GM19351 (cell line): Measurements from ENCODE around the gene ACADVL.
"Not testable (repeated sequence)": the region's sequence is repeated elsewhere in the genome, so short reads cannot be mapped to it uniquely, and the experiment has no call there.

ENCODE experiments used
- ATAC-seq: cut with Tn5 transposase; IDR thresholded peaks from one replicate; pipeline ENCODE4 v1.9.1; 2021; ENCODE audit warnings: mild to moderate bottlenecking, moderate library complexity; ENCODE audit not compliant: unreplicated experiment

The ACADVL gene

DNA sequence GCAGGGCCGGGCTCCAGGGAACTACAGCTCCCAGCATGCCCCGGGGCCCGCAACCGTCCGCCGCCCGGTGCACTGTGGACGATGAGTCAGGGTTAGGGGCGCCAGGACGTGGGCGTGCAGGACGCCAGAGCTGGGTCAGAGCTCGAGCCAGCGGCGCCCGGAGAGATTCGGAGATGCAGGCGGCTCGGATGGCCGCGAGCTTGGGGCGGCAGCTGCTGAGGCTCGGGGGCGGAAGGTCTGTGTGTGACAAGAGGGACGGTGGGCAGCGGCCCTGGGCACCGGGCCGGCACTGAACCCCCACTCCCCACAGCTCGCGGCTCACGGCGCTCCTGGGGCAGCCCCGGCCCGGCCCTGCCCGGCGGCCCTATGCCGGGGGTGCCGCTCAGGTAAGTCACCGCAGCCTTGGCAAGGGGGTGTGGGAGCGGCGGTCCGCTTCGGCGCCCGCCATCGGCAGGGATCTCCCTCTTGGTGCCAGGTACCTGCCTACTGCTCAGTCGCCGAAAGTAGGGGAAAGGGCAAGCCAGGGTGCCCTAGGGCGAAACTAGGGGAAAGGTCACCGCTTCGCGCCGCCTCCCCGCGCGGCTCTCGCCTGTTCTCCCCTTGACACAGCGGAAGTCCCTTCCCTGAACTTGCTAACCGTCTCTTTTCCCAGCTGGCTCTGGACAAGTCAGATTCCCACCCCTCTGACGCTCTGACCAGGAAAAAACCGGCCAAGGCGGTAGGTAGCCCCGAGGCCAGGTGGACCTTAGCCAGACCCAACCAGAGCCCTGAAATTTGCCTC lies at the start of gene ACADVL, which contains the start of gene DLG4:
TSS of gene ACADVL (plus strand) at position 127 of the 781 bp plus-strand sequence. CDS start at position 174, 47 bp downstream.
TSS of gene DLG4 (minus strand) at position 25 of the 781 bp plus-strand sequence.
- ATAC-seq = peak; percentile 55

DNA sequence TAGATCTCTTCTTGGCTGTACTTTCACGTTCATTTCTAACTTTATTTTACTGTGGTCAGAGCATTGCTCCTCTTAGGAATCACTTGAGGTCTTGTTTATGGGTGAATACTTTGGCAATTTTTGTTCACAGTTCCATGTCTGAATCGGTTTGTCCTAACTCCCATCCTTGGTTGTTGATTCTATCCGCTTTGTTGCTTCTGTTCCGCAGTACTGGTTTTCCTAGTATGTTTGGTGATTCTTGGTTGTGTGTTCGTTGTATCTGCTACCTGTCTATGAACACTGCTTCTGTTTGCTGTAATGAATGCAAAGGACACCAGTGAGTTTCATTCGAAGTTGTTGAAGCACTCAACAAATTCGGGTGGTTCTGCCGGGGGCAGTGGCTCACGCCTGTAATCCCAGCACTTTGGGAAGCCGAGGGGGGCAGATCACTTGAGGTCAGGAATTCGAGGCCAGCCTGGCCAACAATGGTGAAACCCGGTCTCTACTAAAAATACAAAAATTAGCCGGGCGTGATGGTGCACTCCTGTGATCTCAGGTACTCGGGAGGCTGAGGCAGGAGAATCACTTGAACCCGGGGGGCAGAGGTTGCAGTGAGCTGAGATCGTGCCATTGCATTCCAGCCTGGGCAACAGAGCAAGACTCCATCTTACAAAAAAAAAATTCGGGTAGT lies 47.1 kb upstream of the ACADVL start:
- ATAC-seq = not testable (repeated sequence)

DNA sequence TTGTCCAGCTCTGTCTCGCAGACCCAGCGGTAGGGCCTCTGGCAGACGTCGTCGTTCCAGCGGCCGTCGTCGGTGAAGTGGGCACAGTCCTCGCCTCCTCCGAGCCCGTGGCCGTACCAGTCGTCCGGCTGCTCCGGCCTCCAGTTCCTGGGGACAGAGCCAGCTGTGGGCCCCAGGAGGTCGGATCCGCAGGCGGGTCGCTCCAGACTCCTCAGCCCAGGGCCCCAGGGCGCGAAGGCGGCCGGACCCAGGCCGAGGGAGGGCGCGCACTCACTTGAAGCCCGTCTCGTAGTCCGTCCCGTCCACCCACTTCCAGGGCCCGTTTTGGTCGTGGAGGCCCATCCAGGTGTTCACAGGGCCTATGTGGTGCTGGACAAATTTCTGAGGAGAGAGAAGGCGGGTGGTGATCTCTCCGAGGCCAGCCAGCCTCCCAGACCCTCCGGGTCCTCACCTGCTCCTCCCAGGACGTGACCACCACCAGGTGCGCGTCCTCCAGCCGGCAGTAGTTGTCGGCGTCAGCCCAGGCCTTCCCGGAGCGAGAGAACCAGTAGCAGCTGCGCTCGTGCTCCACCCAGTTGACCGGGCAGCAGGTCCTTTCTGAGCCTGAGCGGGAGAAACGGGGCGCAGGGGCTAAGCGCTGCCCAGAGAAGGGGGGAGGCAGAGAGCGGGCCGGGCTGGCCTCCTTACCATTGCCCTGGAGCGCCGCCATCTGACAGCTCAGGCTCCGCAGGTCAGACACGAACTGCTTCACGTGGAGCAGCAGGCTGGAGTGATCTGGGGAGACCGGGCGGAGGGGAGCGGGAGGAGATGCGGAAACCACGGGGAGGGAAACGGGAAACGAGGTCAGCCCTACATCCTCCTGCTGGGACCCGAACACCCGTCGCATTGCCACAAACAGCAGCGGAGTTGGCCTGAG lies 45.8 kb upstream of the ACADVL start:
- no peak for ATAC-seq

DNA sequence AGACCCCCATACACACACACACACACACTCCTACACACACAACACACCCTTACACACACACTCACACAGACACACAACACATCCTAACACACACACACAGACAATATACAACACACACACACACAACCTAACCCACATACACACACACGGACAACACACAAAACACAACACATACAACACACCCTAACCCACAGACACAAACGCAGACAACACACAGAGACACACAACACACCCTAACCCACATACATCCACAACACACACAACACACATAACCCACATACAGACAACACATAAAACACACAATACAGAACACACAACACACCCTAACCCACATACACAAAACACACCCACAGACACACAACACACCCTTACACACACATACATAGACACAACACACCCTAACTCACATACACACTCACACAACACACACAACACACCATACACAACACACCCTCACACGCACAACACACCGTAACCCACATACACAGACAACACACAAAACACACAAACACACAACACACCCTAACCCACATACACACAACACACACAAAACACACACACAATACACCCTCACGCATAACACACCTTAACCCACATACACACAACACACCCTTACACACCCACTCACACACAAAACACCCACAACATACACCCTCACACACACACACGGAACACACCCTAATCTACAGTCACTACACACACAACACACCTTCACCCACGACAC lies 45.0 kb upstream of the ACADVL start:
- ATAC-seq = no peak

DNA sequence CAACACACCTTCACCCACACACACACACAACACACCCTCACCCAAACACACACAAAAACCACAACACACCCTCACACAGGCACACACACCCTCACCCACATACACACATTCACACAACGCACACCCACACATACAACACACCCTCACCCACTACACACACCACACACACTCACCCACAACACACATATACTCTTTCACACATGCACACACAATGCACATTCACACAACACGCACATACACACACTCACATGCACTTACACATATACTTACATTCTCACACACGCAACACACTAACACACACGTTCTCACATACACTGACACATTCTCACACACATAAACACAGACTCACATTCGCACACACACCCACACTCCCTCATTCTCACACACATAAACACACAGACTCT lies 44.4 kb upstream of the ACADVL start:
- ATAC-seq = no peak

DNA sequence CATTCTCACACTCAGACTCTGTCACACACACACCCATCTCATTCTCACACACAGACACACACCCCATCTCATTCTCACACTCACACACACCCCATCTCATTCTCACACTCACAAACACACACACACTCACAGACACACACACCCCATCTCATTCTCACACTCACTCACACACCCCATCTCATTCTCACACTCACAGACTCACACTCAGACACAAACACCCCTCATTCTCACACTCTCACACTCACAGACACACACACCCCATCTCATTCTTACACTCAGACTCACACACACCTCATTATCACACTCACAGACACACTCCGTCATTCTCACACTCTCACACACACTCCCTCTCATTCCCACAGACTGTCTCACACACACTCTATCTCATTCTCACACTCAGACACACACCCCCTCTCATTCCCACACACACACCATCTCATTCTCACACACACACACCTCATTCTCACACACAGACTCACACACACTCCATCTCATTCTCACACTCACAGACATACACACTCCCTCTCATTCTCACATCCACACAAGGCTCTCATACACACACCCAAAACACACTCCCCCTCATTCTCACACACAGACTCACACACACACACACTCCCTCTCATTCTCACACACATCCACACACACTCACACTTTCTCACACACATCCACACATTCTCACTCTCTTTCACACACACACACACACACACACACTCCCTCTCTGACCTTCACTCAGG lies 43.5 kb upstream of the ACADVL start:
- ATAC-seq = no peak

DNA sequence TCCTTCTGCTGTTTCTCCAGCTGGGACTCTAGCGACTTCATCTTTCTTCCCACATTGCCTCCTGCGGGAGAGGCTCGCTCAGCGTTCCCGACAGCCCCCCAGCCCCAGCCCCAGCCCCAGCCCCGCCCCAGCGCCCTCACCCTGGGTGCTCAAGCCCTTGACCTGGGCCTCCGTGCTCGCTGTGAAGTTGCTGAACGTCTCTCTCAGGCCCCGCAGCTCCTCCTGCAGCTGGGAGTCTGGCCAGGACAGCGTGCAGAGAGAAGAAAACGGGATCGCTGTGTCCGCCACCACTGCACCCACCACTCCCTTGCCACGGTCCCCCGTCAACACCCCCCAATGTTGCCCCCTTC lies 42.9 kb upstream of the ACADVL start:
- no peak for ATAC-seq

DNA sequence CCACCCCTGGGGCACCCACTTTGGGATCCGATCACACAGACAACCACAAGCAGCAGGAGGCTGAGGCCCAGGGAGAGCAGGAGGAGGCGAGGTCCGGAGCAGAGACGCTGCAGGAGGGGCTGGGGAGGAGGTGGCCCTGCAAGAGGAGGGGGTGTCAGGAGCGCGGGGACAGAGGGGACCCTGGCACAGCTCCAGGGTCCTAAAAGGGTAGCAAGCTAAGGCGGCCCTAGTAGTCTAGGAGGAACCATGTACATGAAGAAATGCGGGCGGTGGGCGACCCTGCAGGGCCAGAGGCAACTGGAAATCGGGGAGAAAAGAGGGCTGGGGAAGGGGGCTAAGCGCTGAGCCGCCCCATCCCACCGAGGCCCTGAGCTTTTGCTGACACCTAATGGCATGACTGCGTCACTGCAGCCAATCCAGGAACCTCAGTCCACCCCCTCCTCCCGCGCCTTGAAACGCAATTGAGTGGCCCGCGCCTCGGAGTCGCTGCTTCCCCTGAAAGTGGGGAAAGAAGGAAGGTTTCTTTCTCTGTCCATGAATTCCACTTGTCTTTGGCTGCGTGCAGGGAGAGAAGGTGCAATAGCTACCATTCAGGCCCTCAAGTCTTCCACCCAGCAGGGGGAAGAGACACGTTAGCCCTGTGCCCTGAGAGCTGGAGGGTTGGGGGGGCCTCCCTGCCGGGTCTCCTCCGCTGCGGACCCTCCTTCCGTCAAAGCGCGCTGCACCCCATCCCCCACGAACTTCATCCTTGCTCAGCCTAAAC lies 42.4 kb upstream of the ACADVL start:
- ATAC-seq = no peak

DNA sequence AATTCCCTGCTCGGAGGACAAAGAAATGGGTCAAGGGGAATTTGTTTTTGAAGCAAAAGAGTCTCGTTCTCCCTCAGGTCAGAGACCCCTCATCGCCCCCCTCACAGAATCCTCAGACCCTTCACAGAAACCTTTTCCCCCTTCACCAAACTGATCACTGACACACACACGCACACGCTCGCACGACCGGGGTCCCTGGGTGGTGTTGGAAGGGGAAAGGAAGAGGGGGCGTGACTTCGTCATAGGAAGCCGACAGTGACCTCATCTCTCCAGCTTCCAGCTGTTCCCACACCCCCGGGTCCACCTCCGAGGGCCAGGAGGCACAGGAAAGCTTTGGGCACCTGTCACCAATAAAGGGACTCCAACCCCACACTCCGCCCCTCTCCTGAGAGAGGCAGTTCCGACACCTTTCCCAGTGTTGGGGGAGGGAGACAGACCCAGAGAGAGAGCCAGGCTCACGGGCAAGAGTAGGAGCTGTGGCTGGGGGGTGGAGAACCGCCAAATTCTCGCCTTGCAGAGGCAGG lies 41.7 kb upstream of the ACADVL start:
- ATAC-seq = no peak

DNA sequence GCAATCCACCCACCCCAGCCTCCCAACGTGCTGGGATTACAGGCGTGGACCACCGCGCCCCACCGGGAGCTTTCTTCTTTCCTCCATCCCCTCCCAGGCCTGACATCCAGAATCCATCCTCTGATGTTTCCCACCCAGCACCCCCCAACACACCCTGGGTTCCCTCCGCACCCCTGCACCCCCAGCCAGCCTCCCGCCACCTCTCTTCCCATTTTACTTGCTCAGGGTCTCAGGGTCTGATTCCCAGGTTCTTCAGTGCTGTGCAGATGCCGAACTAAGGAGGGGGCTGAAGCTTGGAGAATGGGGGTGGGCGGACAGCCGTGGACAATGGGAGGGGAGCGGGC lies 40.8 kb upstream of the ACADVL start:
- no peak for ATAC-seq

DNA sequence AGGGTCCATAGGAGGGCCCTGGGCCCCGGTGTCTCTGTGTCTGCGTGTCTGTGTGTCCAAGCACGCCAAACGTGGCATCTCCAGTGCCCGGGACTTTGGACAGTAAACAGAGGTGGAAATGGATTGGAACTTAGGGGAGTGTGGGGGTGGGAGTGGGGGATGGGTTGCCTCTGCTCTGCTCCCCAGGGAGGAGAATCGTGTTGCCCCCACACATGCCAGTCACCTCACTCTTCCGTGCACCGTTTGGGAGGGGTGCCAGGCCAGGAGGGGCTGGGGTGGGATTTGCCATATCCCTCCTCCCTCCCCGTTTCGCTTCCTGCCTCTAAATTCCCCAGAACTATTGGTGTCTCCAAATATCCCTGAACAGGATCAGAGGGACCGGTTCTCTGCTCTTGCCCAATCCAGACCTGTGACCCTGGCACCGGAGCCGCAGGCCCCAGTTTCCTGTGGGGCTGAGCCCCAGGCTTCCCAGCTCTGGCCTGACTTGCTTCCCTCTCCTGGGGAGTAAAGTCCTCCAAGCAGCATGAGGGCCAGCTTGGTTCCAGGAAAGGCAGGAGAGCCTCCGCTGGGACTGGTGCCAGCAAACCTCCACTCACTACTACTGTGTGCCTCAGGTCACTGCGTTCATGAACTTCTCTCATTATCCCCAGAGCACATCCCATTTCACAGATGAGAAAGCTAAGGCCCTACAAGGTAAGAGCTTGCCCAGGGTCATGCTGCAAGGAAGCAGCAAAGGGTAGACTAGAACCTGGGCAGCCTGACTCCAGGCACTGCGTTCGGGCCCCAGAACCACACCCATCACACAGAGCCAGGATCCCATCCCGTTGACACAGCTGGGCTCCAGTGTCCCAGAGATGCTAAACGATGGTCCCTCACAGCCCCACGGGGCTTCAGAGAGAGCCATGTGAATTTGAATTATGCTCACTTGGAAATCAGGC lies 40.2 kb upstream of the ACADVL start, which contains the start of gene ASGR1:
TSS of gene ASGR1 (minus strand) at position 54 of the 938 bp plus-strand sequence. CDS start 807 bp downstream, outside the sequence.
- no peak for ATAC-seq

DNA sequence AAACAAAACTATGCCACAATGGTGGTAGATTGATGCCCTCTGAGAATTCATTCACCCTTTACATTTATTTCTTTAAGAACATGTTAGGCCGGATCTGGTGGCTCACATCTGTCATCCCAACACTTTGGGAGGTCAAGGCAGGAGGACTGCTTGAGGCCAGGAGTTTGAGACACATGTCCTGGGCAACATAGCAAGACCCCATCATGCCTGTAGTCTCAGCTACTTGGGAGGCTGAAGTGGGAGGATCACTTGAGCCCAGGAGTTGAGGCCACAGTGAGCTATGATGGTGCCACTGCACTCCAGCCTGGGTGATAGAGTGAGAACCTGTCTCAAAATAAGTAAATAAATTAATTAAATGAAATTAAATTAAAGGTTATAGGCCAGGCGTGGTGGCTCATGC lies 37.6 kb upstream of the ACADVL start:
- not testable (repeated sequence) for ATAC-seq

DNA sequence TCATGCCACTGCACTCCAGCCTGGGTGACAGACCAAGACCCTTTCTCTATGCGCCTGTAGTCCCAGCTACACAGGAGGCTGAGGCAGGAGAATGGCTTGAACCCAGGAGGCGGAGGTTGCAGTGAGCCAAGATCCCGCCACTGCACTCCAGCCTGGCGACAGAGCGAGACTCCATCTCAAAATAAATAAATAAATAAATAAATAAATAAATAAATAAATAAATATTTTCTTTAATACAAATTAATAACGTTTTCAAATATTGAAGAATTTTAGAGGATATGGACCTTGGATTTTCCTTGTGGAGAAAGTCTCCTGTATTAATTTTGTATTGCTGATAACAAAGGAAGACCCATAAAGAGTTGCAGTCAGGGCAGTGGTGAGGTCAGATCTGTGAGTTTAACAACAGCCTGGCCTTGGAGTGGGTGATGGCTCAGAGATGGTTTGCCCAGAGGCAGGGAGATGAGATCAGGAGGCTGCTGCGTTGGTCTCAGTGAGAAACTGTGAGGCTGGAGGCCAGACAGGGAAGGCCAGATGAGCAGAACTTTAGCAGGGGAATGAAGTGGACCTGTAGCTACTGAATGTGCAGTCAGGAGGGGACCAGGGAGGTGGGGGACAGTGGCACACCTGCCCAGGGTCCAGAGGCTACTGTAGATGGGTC lies 36.2 kb upstream of the ACADVL start:
- ATAC-seq = no peak

DNA sequence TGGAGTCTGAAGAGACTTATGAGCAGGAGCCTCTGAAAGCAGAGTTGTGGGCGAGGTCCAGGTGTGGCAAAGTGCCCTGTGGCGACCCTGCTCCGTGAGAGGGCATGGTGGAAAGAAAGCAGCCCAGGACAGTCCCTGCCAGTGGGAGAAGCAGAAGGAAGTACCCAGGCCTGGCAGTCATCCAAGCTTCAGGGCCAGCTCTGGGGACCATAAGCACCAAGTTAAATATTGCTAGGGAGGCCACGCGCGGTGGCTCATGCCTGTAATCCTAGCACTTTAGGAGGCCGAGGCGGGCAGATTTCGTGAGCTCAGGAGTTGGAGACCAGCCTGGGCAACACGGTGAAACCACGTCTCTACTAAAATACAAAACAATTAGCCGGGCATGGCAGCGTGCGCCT lies 35.6 kb upstream of the ACADVL start:
- no peak for ATAC-seq

DNA sequence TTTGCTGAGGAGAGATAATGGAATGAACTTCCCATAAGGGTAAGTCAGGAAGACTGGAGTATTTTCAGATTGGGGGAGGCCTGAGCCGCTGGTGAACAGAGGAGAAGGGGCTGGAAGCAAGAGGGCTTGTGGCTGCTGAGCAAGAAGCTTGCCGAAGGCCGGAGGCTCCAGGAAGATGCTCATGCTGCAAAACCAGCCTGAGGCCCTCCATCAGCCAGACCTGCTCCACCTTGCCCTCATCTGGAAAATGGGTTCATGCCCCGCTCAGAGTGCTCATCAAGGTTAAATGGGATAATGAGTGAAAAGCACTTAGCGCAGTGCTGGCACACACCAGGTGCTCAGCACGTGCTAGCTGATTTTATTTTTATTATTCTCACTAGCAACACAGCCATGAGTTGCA lies 35.1 kb upstream of the ACADVL start:
- ATAC-seq = no peak

DNA sequence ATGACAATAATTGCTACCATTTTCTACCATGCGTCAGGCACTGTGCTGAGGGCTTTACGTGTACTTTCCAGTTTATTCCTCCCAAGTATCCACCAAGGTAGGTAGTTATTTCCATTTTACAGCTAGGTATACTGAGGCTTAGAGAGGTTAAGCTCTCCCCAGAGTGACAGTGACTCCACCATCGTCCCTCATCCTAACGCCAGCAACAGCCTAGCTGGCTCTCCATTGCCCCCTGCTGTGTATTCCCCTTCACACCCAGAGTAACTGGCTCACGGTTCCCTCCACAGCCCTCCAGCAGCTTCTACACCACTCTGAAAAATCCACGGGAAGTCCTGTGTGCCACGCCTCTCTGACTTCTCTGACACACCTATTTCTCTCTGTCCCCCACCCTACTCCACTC lies 33.5 kb upstream of the ACADVL start:
- no peak for ATAC-seq

DNA sequence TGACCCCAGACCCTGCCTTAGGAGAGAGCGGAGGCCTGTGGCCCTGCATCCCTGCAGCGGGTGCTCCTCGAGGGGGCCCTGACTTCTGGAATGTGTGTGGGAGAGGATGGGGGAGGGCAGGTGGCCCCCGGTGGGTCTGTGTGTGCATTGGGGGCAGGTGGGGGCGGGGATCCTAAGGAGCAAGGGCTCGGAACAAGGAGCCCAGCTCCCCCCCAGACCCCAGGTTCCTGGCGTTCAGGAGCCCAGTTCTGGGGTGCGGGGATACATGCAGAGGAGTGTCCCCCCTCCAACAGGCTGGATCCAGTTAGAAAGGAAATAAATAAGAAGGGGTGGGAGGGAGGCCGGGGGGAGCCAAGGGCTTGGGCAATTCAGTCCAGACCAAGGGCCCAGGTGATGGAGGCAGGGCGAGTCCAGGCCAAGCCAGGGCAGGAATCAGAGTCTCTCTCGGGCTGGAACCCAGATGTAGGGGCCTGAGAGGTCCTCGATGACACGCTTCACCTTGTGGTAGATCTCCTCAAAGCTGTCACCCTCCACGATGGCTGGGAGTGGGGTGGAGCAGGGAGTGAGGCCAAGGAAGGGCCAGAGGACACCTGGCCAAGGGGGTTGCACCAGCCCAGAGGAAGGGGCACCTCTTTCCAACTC lies 29.3 kb upstream of the ACADVL start:
- no peak for ATAC-seq
